Adrenal gland (tissue), 12 donors: Measurements from ENCODE around the gene DESI2. TPM values are rescaled to one million over a fixed set of nuclear protein-coding genes. Genes with fewer than 3 reads are reported as not detected.
"Not testable (repeated sequence)": the region's sequence is repeated elsewhere in the genome, so short reads cannot be mapped to it uniquely, and the experiment has no call there.

Experiments used
- DNase-seq, 7 donors: peaks; one replicate each; pipeline ENCODE4 v3.0.0-alpha.2; 2019 to 2020
- H3K27ac ChIP-seq, 5 donors: fragments of 200-600 bp; sonication (generic) in 4 of 5; 1 replicate in 3 of 5; 2 replicates in 2 of 5; pipeline versions ENCODE4 v1.5.1 to v1.8.0; 2016 to 2020; ENCODE audit warnings: mild to moderate bottlenecking in 1 of 5
- H3K27me3 ChIP-seq: fragments of 200-600 bp; 2 replicates; pipeline ENCODE4 v1.8.0; 2021
- H3K36me3 ChIP-seq, 2 donors: fragments of 200-600 bp; replicated peaks in 1 of 2; 1 replicate in 1 of 2; 2 replicates in 1 of 2; pipeline versions ENCODE4 v1.5.1 to v1.8.0; 2018 to 2022
- H3K4me1 ChIP-seq, 2 donors: fragments of 200-600 bp; replicated peaks in 1 of 2; 1 replicate in 1 of 2; 2 replicates in 1 of 2; pipeline versions ENCODE4 v1.5.1 to v1.8.0; 2018 to 2021
- H3K4me3 ChIP-seq, 4 donors: fragments of 200-600 bp; sonication (generic) in 3 of 4; one replicate each; pipeline ENCODE4 v1.5.1; 2016 to 2018
- H3K9me3 ChIP-seq, 3 donors: fragments of 200-600 bp; sonication (generic) in 1 of 3; replicated peaks in 1 of 3; 1 replicate in 2 of 3; 2 replicates in 1 of 3; pipeline versions ENCODE4 v1.5.1 to v1.8.0; 2016 to 2021
- POLR2A ChIP-seq, 2 donors: fragments of 450-650 bp; IDR thresholded peaks; one replicate each; pipeline ENCODE4 v1.6.1; 2017; ENCODE audit warnings: antibody characterized with exemption in 2 of 2, mild to moderate bottlenecking in 2 of 2, moderate library complexity in 1 of 2
- WGBS, 4 donors: extraction: QIAGEN DNeasy Blood & Tissue Kit in 2 of 4; methylation state at CpG; one replicate each; pipeline versions ENCODE4 v1.1.5 to v1.1.7; 2013 to 2017; 5-methylcytosine and 5-hydroxymethylcytosine counted together
- intact Hi-C, 2 donors: fragments of 100-400 bp; cut with DNase I; formaldehyde crosslinking; loops; one replicate each; pipeline versions ENCODE4 v1.14.1 to v1.15.0; 2022 to 2023
- polyA plus RNA-seq, 3 donors: library from polyadenylated mRNA; stranded (reverse); fragments of 200-250 nt in 2 of 3; fragments of 350-450 nt in 1 of 3; fragmentation: Illumina TruSeq in 1 of 3; extraction: RNeasy Lipid Tissue Mini Kit (QIAGEN cat#74804) in 1 of 3; gene quantifications; one replicate each; pipeline ENCODE4 v1.2.3, GENCODE V29; 2013 to 2014
- total RNA-seq, 9 donors: library from RNA; depleted of rRNA in 4 of 9; stranded (reverse); fragments of >200 nt in 4 of 9; fragments of 120-200 nt in 1 of 9; fragmentation: NEBNext Ultra II Directional in 1 of 9; extraction: Animal tissue kit (Norgen Biotek cat#: 25700) in 1 of 9; gene quantifications; one replicate each; pipeline versions ENCODE4 v1.1.0 to v1.2.4, GENCODE V29; 2013 to 2023
- TF ChIP-seq, protein P1 (sequence below), 6 experiments: fragments of 450-650 bp in 4 of 6; fragments of 200-600 bp in 2 of 6; sonication (generic) in 1 of 6; IDR thresholded peaks; 1 replicate in 5 of 6; 2 replicates in 1 of 6; pipeline versions ENCODE4 v1.5.1 to v1.8.0; 2016 to 2021; ENCODE audit warnings: antibody characterized with exemption in 6 of 6, mild to moderate bottlenecking in 2 of 6, moderate library complexity in 1 of 6
- donor health status: healthy with polysubstance abuse.
- donor health status: Bipolar disorder and iron deficiency.
- donor health status: DM: yes; HTN: yes; CAD: no.
- donor health status: DM: no; HTN: no; CAD: no.
- donor health status: DM: no; HTN: no; CAD: no.
- donor health status: DM: yes; HTN: yes; CAD: no.

The DESI2 gene
- total and polyA plus RNA-seq, 12 donors: 7.0 to 50.0 (median 29.1) TPM

DNA sequence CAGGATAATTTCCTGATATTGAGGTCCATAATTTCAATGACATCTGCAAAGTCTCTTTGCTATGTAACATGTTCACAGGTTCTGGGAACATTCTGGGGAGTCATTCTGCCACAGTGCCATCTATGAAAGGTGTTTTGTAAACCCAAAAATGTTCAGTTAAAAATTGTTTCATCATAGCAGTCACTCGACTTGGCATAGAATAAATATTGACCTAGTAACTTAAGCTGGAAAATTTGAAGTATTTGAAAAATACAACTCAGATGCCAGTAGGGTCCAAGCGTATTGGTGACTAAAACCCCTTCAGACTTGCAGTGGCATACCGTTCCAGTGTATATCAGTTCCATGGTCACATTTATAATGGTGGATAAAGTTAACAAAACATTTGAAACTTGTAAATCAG, 6.8 kb downstream of the DESI2 start:
- DNase-seq: no peak
- peaks cover 0 to 4% (median 0%) of the 10 kb centered on the region in 3 donors for H3K9me3 ChIP-seq
- intact Hi-C loops: no loop called here
- no peak overlapping the region for H3K27ac ChIP-seq
- TF ChIP-seq, protein P1, sequence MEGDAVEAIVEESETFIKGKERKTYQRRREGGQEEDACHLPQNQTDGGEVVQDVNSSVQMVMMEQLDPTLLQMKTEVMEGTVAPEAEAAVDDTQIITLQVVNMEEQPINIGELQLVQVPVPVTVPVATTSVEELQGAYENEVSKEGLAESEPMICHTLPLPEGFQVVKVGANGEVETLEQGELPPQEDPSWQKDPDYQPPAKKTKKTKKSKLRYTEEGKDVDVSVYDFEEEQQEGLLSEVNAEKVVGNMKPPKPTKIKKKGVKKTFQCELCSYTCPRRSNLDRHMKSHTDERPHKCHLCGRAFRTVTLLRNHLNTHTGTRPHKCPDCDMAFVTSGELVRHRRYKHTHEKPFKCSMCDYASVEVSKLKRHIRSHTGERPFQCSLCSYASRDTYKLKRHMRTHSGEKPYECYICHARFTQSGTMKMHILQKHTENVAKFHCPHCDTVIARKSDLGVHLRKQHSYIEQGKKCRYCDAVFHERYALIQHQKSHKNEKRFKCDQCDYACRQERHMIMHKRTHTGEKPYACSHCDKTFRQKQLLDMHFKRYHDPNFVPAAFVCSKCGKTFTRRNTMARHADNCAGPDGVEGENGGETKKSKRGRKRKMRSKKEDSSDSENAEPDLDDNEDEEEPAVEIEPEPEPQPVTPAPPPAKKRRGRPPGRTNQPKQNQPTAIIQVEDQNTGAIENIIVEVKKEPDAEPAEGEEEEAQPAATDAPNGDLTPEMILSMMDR (IDR thresholded peaks at IDR 0.05): no peak
- no peak for TF ChIP-seq POLR2A (IDR thresholded peaks at IDR 0.05)
- H3K4me3 ChIP-seq: no peak overlapping the region
- H3K4me1 ChIP-seq: peaks cover 9 to 20% of the 10 kb centered on the region in 2 donors
- no peaks in the 10 kb centered on the region for H3K27me3 ChIP-seq
- H3K36me3 ChIP-seq: no peaks in the 10 kb centered on the region
- 72 to 85% (median 80%) methylated on average over 3 of the region's 3 CpGs for WGBS, 4 donors

DNA sequence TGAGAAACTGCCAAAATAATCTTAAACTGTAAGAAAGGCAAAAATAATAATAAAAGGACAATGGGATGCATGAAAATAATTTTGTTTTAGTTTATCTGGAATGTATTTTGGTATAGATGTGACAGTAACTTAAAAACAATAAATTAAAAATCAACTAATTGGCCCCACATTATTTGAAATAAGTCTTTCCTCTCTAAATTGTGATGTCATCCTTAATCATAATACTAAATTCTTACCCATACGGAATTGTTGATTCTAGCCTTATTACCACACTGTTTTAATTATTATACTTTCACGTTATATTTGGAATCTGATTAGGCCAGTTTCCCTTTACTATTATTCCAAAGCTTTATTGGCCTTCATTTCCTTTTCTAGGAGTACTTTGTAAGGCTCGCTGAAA, 7.7 kb downstream of the DESI2 start:
- intact Hi-C loops: no loop called here
- Histone ChIP-seq H3K4me1 (peaks cover 5 to 21% of the 10 kb centered on the region in 2 donors), H3K27ac (no peak overlapping the region), H3K27me3 (no peaks in the 10 kb centered on the region), H3K9me3 (peaks cover 0 to 4% (median 0%) of the 10 kb centered on the region in 3 donors), H3K36me3 (no peaks in the 10 kb centered on the region), H3K4me3 (no peak overlapping the region)
- TF ChIP-seq POLR2A (IDR thresholded peaks at IDR 0.05): no peak
- TF ChIP-seq, protein P1 (IDR thresholded peaks at IDR 0.05): no peak
- 96 to 98% (median 97%) methylated on average over 3 of the region's 3 CpGs for WGBS, 4 donors
- no peak for DNase-seq

DNA sequence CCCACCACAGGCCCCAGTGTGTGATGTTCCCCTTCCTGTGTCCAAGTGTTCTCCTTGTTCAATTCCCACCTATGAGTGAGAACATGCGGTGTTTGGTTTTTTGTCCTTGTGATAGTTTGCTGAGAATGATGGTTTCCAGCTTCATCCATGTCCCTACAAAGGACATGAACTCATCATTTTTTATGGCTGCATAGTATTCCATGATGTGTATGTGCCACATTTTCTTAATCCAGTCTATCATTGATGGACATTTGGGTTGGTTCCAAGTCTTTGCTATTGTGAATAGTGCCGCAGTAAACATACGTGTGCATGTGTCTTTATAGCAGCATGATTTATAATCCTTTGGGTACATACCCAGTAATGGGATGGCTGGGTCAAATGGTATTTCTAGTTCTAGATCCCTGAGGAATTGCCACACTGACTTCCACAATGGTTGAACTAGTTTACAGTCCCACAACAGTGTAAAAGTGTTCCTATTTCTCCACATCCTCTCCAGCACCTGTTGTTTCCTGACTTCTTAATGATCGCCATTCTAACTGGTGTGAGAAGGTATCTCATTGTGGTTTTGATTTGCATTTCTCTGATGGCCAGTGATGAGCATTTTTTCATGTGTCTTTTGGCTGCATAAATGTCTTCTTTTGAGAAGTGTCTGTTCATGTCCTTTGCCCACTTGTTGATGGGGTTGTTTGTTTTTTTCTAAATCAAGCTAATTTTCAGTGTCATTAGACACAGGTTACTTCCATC, 8.8 kb downstream of the DESI2 start:
- H3K4me3 ChIP-seq, H3K27me3 ChIP-seq, H3K9me3 ChIP-seq, DNase-seq, H3K27ac ChIP-seq, intact Hi-C loops, H3K36me3 ChIP-seq: not testable (repeated sequence)
- 87 to 100% (median 96%) methylated on average over 2 of the region's 4 CpGs for WGBS, 4 donors
- peaks cover 5 to 24% of the 10 kb centered on the region in 2 donors for H3K4me1 ChIP-seq

DNA sequence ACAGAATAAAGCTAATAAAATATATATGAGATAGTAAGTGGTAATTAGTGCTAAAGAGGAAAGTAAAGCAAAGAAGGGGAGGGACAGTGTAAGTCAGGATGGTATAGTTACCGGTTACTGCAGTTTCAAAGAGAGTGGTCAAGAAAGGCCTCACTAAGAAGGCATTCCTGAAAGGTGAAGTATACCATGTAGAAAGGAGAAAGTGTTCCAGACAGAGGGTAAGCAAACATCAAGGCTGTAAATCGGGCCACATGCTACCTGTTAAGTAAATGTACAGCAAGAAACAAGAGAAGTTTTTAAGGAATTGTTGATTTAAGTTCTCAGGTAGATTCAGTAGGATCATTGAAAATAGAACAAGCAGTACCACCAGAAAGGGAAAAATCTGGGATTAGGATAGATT, 9.7 kb downstream of the DESI2 start:
- WGBS, 4 donors: 82 to 91% (median 85%) methylated on average over 2 of the region's 2 CpGs
- H3K36me3 ChIP-seq: no peaks in the 10 kb centered on the region
- no peaks in the 10 kb centered on the region for H3K27me3 ChIP-seq
- H3K9me3 ChIP-seq: peaks cover 0 to 4% (median 0%) of the 10 kb centered on the region in 3 donors
- no peak for DNase-seq
- no peak overlapping the region for H3K4me3 ChIP-seq
- H3K4me1 ChIP-seq: peaks cover 5 to 24% of the 10 kb centered on the region in 2 donors
- H3K27ac ChIP-seq: no peak overlapping the region
- TF ChIP-seq POLR2A (IDR thresholded peaks at IDR 0.05): no peak
- TF ChIP-seq, protein P1 (IDR thresholded peaks at IDR 0.05): no peak
- intact Hi-C loops: no loop called here

DNA sequence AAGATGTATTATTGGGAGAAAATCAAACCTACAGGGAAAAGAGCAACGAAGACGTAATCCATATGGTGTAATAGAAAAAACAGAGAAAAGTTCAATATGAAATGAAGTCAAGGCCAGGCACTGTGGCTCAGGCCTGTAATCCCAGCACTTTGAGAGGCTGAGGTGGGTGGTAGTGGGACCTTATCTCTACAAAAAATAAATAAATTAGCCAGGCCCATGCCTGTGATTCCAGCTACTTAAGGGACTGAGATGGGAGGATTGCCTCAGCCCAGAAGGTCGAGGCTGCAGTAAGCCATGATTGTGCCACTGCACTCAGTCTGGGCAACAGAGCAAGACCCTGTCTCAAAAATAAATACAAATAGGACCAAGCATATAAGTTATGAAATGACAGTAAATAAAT, 11.4 kb downstream of the DESI2 start:
- intact Hi-C loops: no loop called here
- no peak overlapping the region for H3K4me3 ChIP-seq
- no peaks in the 10 kb centered on the region for H3K36me3 ChIP-seq
- no peak overlapping the region for H3K27ac ChIP-seq
- 55 to 75% (median 65%) methylated on average over 3 of the region's 3 CpGs for WGBS, 4 donors
- H3K27me3 ChIP-seq: no peaks in the 10 kb centered on the region
- TF ChIP-seq POLR2A (IDR thresholded peaks at IDR 0.05): no peak
- TF ChIP-seq, protein P1 (IDR thresholded peaks at IDR 0.05): no peak
- no peak for DNase-seq
- no peaks in the 10 kb centered on the region for H3K9me3 ChIP-seq
- H3K4me1 ChIP-seq: peaks cover 5 to 21% of the 10 kb centered on the region in 2 donors
